RCC 7860 (cell line): ENCODE data around the gene LRRC10.
A peak's percentile ranks its signal among the peaks of the same experiment; 100 is the strongest.

Experiments used
- DNase-seq: peaks from one replicate; pipeline ENCODE4 v3.0.0-alpha.2; 2015; ENCODE audit warnings: low spot score
- FAIRE-seq: peaks from 2 replicates; lab custom pipeline; 2012; peaks lifted over from hg19 to GRCh38; lab: Jason Lieb, UNC

Gene LRRC10, protein sequence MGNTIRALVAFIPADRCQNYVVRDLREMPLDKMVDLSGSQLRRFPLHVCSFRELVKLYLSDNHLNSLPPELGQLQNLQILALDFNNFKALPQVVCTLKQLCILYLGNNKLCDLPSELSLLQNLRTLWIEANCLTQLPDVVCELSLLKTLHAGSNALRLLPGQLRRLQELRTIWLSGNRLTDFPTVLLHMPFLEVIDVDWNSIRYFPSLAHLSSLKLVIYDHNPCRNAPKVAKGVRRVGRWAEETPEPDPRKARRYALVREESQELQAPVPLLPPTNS

DNA sequence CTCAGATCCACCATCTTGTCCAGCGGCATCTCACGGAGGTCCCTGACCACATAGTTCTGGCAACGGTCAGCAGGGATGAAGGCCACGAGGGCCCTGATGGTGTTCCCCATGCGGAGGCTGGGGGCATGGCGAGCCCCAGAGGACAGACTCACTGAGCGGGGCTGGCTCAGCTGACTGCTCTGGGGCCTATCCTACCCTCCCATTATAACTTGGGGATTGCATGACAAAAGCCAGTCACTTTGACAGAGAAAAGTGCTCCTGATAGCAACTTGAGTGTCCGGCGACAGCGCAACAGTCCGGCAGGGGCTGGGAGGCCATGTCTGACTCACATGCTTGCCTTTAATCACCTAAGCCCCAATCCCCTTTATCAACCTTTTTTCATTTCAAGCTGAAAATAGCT is at the start of gene LRRC10:
Gene LRRC10 (minus strand): TSS at position 179 of the 400 bp plus-strand sequence. CDS start 69 bp downstream, at position 110.
- DNase-seq = no peak
- no peak for FAIRE-seq

- FAIRE-seq (no peak), DNase-seq (no peak)
Measured at GRCh38 chr12:69660164-69660863, 49.6 kb upstream of the LRRC10 start.

DNA sequence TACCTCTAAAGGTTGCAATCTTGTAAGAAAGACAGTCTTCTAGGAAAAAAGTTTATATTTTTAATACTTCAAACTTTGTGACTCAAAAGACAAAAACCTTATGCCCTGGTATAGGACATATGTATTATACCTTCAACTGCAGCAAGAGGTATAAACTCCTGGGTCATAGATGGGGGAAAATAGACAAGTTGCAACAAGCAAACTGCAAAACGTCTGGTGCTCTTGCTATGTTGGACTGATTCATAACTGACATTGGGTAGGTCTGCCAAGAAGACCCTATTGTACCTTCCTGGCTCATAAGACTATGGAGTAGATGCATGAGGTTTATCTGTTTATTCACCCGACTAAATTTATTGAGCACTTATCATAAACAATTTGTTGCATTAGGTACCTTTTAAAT is 47.5 kb upstream of the LRRC10 start:
- no peak for DNase-seq
- no peak for FAIRE-seq

GRCh38 chr12:69657376-69658137 is 46.9 kb upstream of the LRRC10 start:
- peak; percentile 53 for DNase-seq
- FAIRE-seq = no peak

- FAIRE-seq (peak; percentile 69), DNase-seq (peak; percentile 69)
Measured at GRCh38 chr12:69655616-69656340, 45.1 kb upstream of the LRRC10 start.

DNA sequence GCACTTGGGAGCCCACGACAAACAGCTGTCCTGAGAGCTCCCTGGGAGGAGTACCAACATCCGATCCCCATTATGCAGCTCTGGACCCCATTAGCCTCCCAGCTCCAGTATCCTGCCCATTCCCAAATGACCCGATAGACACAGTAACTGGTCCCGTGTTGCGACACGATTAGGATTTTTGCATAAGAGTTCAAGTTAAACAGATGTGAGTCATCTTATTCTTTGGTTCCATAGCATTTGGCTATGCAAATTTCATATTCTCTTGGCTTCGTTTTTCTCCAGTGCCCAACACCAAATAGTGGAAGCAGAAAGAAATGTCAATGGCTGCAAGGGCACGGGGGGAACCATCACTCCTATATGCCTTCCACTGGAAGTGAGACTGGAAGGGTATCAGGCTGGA is 43.0 kb upstream of the LRRC10 start:
- FAIRE-seq (no peak), DNase-seq (no peak)

- no peak for FAIRE-seq
Measured at GRCh38 chr12:69651922-69652321, 41.2 kb upstream of the LRRC10 start.

GRCh38 chr12:69649529-69649928 is 38.8 kb upstream of the LRRC10 start:
- DNase-seq (no peak), FAIRE-seq (no peak)

More at GRCh38 chr12:69651922-69652321, 41.2 kb upstream of the LRRC10 start:
- DNase-seq = no peak

GRCh38 chr12:69648476-69648875 is 37.8 kb upstream of the LRRC10 start:
- no peak for FAIRE-seq

GRCh38 chr12:69647178-69647577 is 36.5 kb upstream of the LRRC10 start:
- no peak for FAIRE-seq
- no peak for DNase-seq

More at GRCh38 chr12:69648476-69648875, 37.8 kb upstream of the LRRC10 start:
- DNase-seq = peak; percentile 57

DNA sequence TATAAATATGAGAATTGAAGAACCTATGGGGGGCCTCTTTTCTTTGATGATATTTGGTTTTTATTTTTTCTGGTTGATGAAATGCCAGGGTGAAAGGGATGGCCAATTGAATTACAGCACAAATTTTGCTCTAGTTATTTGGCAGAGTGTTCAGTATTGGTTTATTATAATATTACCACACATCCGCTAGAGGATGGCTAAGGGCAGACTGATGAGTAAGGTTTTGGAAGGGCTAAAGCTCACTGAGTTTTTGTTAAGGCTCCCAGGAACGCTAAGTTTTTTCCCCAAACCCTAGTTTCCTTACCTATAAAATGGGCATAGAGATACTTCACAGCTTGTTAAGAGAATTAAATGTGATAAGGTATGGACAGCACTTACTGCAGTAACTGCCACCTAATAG is 34.3 kb upstream of the LRRC10 start:
- no peak for DNase-seq
- no peak for FAIRE-seq

DNA sequence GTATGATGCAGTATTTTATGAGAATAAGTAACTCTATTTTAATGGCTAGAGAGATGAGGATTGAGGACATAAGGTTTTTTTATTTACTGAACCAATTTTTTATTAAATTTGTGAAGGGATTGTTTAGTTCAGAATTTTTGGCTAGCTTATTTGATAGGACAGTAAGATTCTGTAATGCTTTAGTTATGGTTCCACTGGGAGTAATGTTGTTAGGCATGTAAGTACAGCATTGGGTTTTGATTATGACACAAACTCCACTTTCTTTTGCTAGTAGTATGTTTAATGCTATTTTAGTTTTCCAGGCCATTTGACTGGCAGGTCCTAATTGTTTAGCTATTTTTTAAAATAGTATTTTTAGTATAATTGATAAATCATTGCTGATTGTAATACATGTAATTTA is 33.8 kb upstream of the LRRC10 start:
- FAIRE-seq = no peak

GRCh38 chr12:69642531-69642930 is 31.8 kb upstream of the LRRC10 start:
- FAIRE-seq (no peak), DNase-seq (no peak)

More for the DNA sequence above, 33.8 kb upstream of the LRRC10 start:
- no peak for DNase-seq

DNA sequence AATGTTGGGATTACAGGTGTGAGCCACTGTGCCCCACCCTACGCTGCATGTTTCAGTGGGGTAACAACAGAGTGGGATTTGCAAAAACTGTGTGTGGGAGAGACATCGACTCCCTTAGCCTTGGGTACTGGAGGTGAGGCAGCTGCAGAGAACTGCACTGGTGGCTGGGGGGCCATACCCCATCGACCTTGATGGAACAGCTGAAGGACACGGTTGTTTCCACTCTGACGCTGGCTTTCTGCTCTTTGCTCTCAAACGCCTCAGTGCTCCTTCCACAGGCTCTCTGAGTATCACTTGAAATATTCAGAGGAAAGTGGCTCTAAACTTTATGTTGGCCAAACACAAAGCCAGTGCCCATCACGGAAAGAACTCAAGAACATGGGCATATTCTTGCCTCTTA is 30.8 kb upstream of the LRRC10 start:
- FAIRE-seq (no peak), DNase-seq (no peak)

GRCh38 chr12:69639400-69640016 is 28.8 kb upstream of the LRRC10 start:
- FAIRE-seq (no peak), DNase-seq (peak; percentile 24)

GRCh38 chr12:69633061-69633460 is 22.4 kb upstream of the LRRC10 start:
- FAIRE-seq (no peak), DNase-seq (no peak)

- no peak for DNase-seq
- FAIRE-seq = no peak
Measured at GRCh38 chr12:69630191-69630590, 19.5 kb upstream of the LRRC10 start.

GRCh38 chr12:69627501-69627900 is 16.8 kb upstream of the LRRC10 start:
- FAIRE-seq (no peak), DNase-seq (no peak)

GRCh38 chr12:69623970-69624369 is 13.3 kb upstream of the LRRC10 start:
- DNase-seq (no peak), FAIRE-seq (no peak)

DNA sequence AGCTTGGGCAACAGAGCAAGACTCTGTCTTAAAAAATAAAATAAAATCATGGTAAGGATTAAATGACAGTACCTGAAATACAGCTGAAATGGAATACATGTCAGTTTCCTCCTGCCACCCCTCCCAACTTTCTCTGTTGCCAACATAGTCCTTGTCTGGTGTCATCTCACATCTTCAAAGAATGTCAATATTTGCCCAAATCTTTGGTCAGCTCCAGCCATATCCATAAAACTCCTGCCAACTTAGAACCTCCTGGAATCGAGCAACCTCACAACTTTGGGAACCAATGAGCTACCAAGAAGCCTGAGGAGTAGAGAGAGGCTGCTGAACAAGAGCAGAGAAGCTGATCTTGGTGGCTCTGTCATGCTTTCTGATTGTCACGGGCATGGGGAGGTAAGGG is 10.8 kb upstream of the LRRC10 start:
- FAIRE-seq (no peak), DNase-seq (no peak)
